Esophagus squamous epithelium (tissue), 4 donors: ENCODE measurements around the gene GLB1L.

ENCODE experiments used
- POLR2A ChIP-seq, 4 donors: fragments of 450-650 bp; IDR thresholded peaks; one replicate each; pipeline ENCODE4 v1.6.1; 2017; ENCODE audit warnings: antibody characterized with exemption in 4 of 4, mild to moderate bottlenecking in 4 of 4, moderate library complexity in 3 of 4
- TF ChIP-seq, protein P1 (sequence below), 6 experiments: fragments of 450-650 bp in 4 of 6; fragments of 200-600 bp in 2 of 6; sonication (generic) in 2 of 6; IDR thresholded peaks; one replicate each; pipeline ENCODE4 v1.5.1; 2016 to 2019; ENCODE audit warnings: antibody characterized with exemption in 6 of 6, mild to moderate bottlenecking in 4 of 6, moderate library complexity in 4 of 6

DNA sequence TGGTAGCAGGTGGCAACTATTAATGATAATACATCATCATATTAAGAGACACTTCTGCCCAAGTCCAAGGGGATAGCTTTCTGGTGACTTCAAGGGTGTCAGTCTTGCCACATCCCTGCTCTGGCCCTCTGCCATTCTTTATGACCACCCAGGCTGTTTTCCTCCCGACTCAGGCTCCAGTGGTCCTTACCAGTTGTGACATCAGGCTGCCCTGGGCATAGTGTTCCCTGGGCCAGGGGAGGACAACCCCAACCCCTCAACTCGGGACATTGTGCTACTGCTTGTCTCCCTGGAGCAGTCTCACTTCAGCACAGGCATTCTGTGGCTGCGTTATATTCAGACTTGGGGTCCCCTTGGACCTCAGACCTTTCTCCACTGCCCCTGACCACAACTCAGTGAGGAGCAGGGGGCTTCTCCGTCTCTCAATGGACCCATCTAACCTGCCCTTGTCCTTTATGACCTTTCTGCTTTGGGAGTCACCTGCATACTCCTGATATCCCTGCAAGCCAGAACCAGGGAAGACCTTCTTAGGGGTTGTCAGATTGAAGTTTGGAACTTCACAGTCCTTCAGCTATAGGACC lies 46.8 kb upstream of the GLB1L start:
- TF ChIP-seq, protein P1, sequence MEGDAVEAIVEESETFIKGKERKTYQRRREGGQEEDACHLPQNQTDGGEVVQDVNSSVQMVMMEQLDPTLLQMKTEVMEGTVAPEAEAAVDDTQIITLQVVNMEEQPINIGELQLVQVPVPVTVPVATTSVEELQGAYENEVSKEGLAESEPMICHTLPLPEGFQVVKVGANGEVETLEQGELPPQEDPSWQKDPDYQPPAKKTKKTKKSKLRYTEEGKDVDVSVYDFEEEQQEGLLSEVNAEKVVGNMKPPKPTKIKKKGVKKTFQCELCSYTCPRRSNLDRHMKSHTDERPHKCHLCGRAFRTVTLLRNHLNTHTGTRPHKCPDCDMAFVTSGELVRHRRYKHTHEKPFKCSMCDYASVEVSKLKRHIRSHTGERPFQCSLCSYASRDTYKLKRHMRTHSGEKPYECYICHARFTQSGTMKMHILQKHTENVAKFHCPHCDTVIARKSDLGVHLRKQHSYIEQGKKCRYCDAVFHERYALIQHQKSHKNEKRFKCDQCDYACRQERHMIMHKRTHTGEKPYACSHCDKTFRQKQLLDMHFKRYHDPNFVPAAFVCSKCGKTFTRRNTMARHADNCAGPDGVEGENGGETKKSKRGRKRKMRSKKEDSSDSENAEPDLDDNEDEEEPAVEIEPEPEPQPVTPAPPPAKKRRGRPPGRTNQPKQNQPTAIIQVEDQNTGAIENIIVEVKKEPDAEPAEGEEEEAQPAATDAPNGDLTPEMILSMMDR (IDR thresholded peaks at IDR 0.05) = no peak
- no peak for TF ChIP-seq POLR2A (IDR thresholded peaks at IDR 0.05)
